DOHH2 (cell line): ENCODE measurements around the gene ADGRF3.

Experiments used
- H3F3A ChIP-seq: fragments of 200-600 bp; sonication (generic), shearing (Covaris generic); 2 replicates; pipeline ENCODE4 v1.6.0; 2016; ENCODE audit warnings: antibody characterized with exemption, mild to moderate bottlenecking; ENCODE audit not compliant: control insufficient read depth, insufficient read depth
- H3K27ac ChIP-seq: fragments of 200-600 bp; sonication (generic); 2 replicates; pipeline ENCODE4 v1.5.1; 2014; ENCODE audit warnings: low read depth, mild to moderate bottlenecking, low read length, moderate library complexity
- H3K27me3 ChIP-seq: fragments of 200-600 bp; sonication (generic); 2 replicates; pipeline ENCODE4 v1.6.1; 2014; ENCODE audit warnings: mild to moderate bottlenecking, low read length, mixed read lengths; ENCODE audit not compliant: control insufficient read depth
- H3K36me3 ChIP-seq: fragments of 200-600 bp; sonication (generic); 2 replicates; pipeline ENCODE4 v1.6.1; 2014; ENCODE audit warnings: mild to moderate bottlenecking, low read length, moderate library complexity, mixed read lengths; ENCODE audit not compliant: control insufficient read depth
- H3K4me1 ChIP-seq: fragments of 200-600 bp; sonication (generic); 2 replicates; pipeline ENCODE4 v1.6.1; 2014; ENCODE audit warnings: mild to moderate bottlenecking, low read length, mixed read lengths; ENCODE audit not compliant: control insufficient read depth
- H3K4me2 ChIP-seq: fragments of 200-600 bp; sonication (generic); 2 replicates; pipeline ENCODE4 v1.6.0; 2014; ENCODE audit warnings: mild to moderate bottlenecking, low read length, moderate library complexity
- H3K4me3 ChIP-seq: fragments of 200-600 bp; sonication (generic); 2 replicates; pipeline ENCODE4 v1.5.1; 2014; ENCODE audit warnings: mild to moderate bottlenecking, low read length, mixed read lengths
- H3K79me2 ChIP-seq: fragments of 200-600 bp; sonication (generic); 2 replicates; pipeline ENCODE4 v1.6.1; 2014; ENCODE audit warnings: mild to moderate bottlenecking, low read length, mixed read lengths; ENCODE audit not compliant: control insufficient read depth
- H3K9me2 ChIP-seq: fragments of 200-600 bp; sonication (generic); replicated peaks from 2 replicates; pipeline ENCODE4 v1.6.1; 2014; ENCODE audit warnings: mild to moderate bottlenecking, low read length, mixed read lengths; ENCODE audit not compliant: control insufficient read depth
- H3K9me3 ChIP-seq: fragments of 200-600 bp; sonication (generic); 2 replicates; pipeline ENCODE4 v1.6.1; 2014; ENCODE audit warnings: antibody characterized with exemption, low read length, mixed read lengths; ENCODE audit not compliant: control insufficient read depth, insufficient read depth
- H4K20me1 ChIP-seq: fragments of 200-600 bp; sonication (generic); 2 replicates; pipeline ENCODE4 v1.6.0; 2014; ENCODE audit warnings: low read depth, mild to moderate bottlenecking, antibody characterized with exemption, low read length, moderate library complexity; ENCODE audit not compliant: control insufficient read depth, insufficient read depth
- CTCF ChIP-seq: fragments of 200-600 bp; sonication (generic); IDR thresholded peaks from one replicate; pipeline ENCODE4 v1.5.1; 2014; ENCODE audit warnings: antibody characterized with exemption, mild to moderate bottlenecking, low read depth, low read length; ENCODE audit not compliant: poor library complexity, severe bottlenecking
- EZH2phosphoT487 ChIP-seq: fragments of 200-600 bp; sonication (generic); IDR thresholded peaks from 2 replicates; pipeline ENCODE4 v1.6.1; 2017; ENCODE audit warnings: borderline replicate concordance, mild to moderate bottlenecking, antibody characterized with exemption, low read length, moderate library complexity, mixed read lengths

ADGRF3 gene

GRCh38 chr2:26340831-26341230, 5.8 kb downstream of the ADGRF3 start:
- Histone ChIP-seq H3K79me2 (peaks cover 25% of the 10 kb centered on the region), H3K9me3 (no peaks in the 10 kb centered on the region), H3K4me1 (peaks cover 9% of the 10 kb centered on the region), H3K36me3 (peaks cover 5% of the 10 kb centered on the region; the same call in 1 of the 2 replicates), H3K27ac (no peak overlapping the region), H3K4me3 (no peak overlapping the region), H3K27me3 (no peaks in the 10 kb centered on the region), H3F3A (no peaks in the 10 kb centered on the region; the same call in 1 of the 2 replicates), H3K4me2 (no peak overlapping the region), H3K9me2 (no peaks in the 10 kb centered on the region), H4K20me1 (no peaks in the 10 kb centered on the region)
- TF ChIP-seq CTCF (no peak), EZH2phosphoT487 (no peak)

GRCh38 chr2:26337298-26337697, 9.3 kb downstream of the ADGRF3 start:
- no peaks in the 10 kb centered on the region for H3K36me3 ChIP-seq
- no peaks in the 10 kb centered on the region; the same call in 1 of the 2 replicates for H3F3A ChIP-seq
- 0 out of 2 replicates have a peak, but pooled peaks cover 3% of the 10 kb centered on the region for H3K27me3 ChIP-seq
- no peaks in the 10 kb centered on the region for H3K9me2 ChIP-seq
- no peak overlapping the region for H3K4me3 ChIP-seq
- H3K27ac ChIP-seq, result no peak overlapping the region
- no peak overlapping the region for H3K4me2 ChIP-seq
- H3K79me2 ChIP-seq, result no peaks in the 10 kb centered on the region
- no peaks in the 10 kb centered on the region for H3K9me3 ChIP-seq
- H3K4me1 ChIP-seq, result no peaks in the 10 kb centered on the region
- no peak for TF ChIP-seq EZH2phosphoT487
- TF ChIP-seq CTCF, result no peak
- H4K20me1 ChIP-seq, result no peaks in the 10 kb centered on the region

GRCh38 chr2:26336719-26337118, 9.9 kb downstream of the ADGRF3 start:
- Histone ChIP-seq H3K4me1 (no peaks in the 10 kb centered on the region), H3K9me3 (no peaks in the 10 kb centered on the region), H3K27me3 (0 out of 2 replicates have a peak, but pooled peaks cover 3% of the 10 kb centered on the region), H3K27ac (no peak overlapping the region), H3K4me2 (no peak overlapping the region), H3F3A (no peaks in the 10 kb centered on the region; the same call in 1 of the 2 replicates), H4K20me1 (no peaks in the 10 kb centered on the region), H3K36me3 (no peaks in the 10 kb centered on the region), H3K9me2 (no peaks in the 10 kb centered on the region), H3K79me2 (no peaks in the 10 kb centered on the region), H3K4me3 (no peak overlapping the region)
- TF ChIP-seq CTCF, result no peak
- no peak for TF ChIP-seq EZH2phosphoT487

- no peaks in the 10 kb centered on the region for H3K9me3 ChIP-seq
- peaks cover under 1% of the 10 kb centered on the region; the same call in 1 of the 2 replicates for H3K4me1 ChIP-seq
- H3K4me2 ChIP-seq, result no peak overlapping the region
- H3K27ac ChIP-seq, result no peak overlapping the region
- no peaks in the 10 kb centered on the region for H4K20me1 ChIP-seq
- H3K9me2 ChIP-seq, result no peaks in the 10 kb centered on the region
- no peaks in the 10 kb centered on the region for H3K79me2 ChIP-seq
- no peak for TF ChIP-seq CTCF
- TF ChIP-seq EZH2phosphoT487, result no peak
- no peaks in the 10 kb centered on the region for H3K36me3 ChIP-seq
- H3K4me3 ChIP-seq, result no peak overlapping the region
- H3F3A ChIP-seq, result no peaks in the 10 kb centered on the region; the same call in 1 of the 2 replicates
- H3K27me3 ChIP-seq, result 0 out of 2 replicates have a peak, but pooled peaks cover 3% of the 10 kb centered on the region
Measured at GRCh38 chr2:26335231-26335630, 11.4 kb downstream of the ADGRF3 start.
